Measurements from ENCODE around the gene SLC10A3. TPM values are rescaled to one million over a fixed set of nuclear protein-coding genes. Genes with fewer than 3 reads are reported as not detected.

Gene SLC10A3
- total and polyA plus RNA-seq, 2 of the 8 experiments (the other 6 are each of a cell fraction or from before 2014, with no cell fraction given) = 6.8 to 9.5 TPM

GRCh38 chrX:154511761-154512160 lies 21.3 kb upstream of the SLC10A3 start (continued):
- TF ChIP-seq GTF2F1 (IDR thresholded peaks at IDR 0.05; ENCODE audit: borderline replicate concordance, low read depth, low read length) (no peak), TCF12 (IDR thresholded peaks at IDR 0.05; ENCODE audit: low read depth, low read length) (no peak)

Data from H1 (cell line).